GM18520 (cell line): ENCODE results near the gene NRSN2.
"Not testable (repeated sequence)": the region's sequence is repeated elsewhere in the genome, so short reads cannot be mapped to it uniquely, and the experiment has no call there.

Source experiments
- ATAC-seq: cut with Tn5 transposase; IDR thresholded peaks from one replicate; pipeline ENCODE4 v1.9.1; 2021; ENCODE audit not compliant: unreplicated experiment

The NRSN2 gene

GRCh38 chr20:353166-353565, 6.3 kb downstream of the NRSN2 start:
- ATAC-seq: no peak

- ATAC-seq: no peak
Observed at GRCh38 chr20:354298-354977, 7.5 kb downstream of the NRSN2 start.

- not testable (repeated sequence) for ATAC-seq
Observed at GRCh38 chr20:356154-356553, 9.2 kb downstream of the NRSN2 start.

- ATAC-seq: no peak
Observed at GRCh38 chr20:356745-357144, 9.8 kb downstream of the NRSN2 start.

- ATAC-seq: no peak
Observed at GRCh38 chr20:358891-359555, 12.1 kb downstream of the NRSN2 start.

- ATAC-seq: no peak
Observed at GRCh38 chr20:361561-361960, 14.7 kb downstream of the NRSN2 start.

- no peak for ATAC-seq
Observed at GRCh38 chr20:362271-363254, 15.7 kb downstream of the NRSN2 start.

- no peak for ATAC-seq
Observed at GRCh38 chr20:363319-364078, 16.6 kb downstream of the NRSN2 start.

- ATAC-seq: no peak
Observed at GRCh38 chr20:364905-365794, 18.2 kb downstream of the NRSN2 start.

- ATAC-seq: no peak
Observed at GRCh38 chr20:366041-366718, 19.3 kb downstream of the NRSN2 start.

GRCh38 chr20:366719-367485, 20.0 kb downstream of the NRSN2 start:
- no peak for ATAC-seq

GRCh38 chr20:367486-367887, 20.6 kb downstream of the NRSN2 start:
- no peak for ATAC-seq

GRCh38 chr20:368915-369314, 22.0 kb downstream of the NRSN2 start:
- no peak for ATAC-seq

- ATAC-seq: no peak
Observed at GRCh38 chr20:370151-370600, 23.3 kb downstream of the NRSN2 start.

- no peak for ATAC-seq
Observed at GRCh38 chr20:370977-371754, 24.3 kb downstream of the NRSN2 start.

- no peak for ATAC-seq
Observed at GRCh38 chr20:371755-372542, 25.0 kb downstream of the NRSN2 start.

- not testable (repeated sequence) for ATAC-seq
Observed at GRCh38 chr20:372543-373082, 25.7 kb downstream of the NRSN2 start.
